ENCODE results near the gene DUSP10. TPM values are rescaled to one million over a fixed set of nuclear protein-coding genes. Genes with fewer than 3 reads are reported as not detected.

DUSP10 gene
- total RNA-seq, 3 donors from 2014 or later = 1.9 to 27.2 (median 4.3) TPM

DNA sequence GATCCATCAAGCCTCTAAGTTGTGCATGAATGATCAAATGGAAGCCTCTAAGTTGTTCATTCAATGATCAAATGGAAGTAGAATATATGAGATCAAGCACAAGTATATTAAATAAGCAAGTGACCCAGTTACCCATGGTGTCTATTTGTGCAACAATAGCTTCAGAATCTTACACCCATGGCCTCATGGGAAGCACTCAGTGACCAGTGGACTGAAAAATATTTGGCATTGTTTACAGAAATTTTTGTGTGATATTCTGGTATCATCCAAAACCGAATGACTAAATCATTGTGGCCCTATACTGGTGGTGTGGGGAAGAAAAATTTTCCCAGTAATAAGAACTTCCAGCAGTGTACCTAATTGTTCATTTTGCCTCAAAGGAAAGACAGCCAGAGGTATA lies 46.6 kb downstream of the DUSP10 start:
- no peaks in the 10 kb centered on the region for H3K4me1 ChIP-seq (ENCODE audit: low read depth)
- H3K36me3 ChIP-seq (ENCODE audit: low read depth) = no peaks in the 10 kb centered on the region
- intact Hi-C loops (cut with DNase I, micrococcal nuclease) = no loop called here
- no peak overlapping the region for H3K4me3 ChIP-seq
- H3K9me3 ChIP-seq = no peaks in the 10 kb centered on the region
- no peak for ATAC-seq
- TF ChIP-seq, protein P1, sequence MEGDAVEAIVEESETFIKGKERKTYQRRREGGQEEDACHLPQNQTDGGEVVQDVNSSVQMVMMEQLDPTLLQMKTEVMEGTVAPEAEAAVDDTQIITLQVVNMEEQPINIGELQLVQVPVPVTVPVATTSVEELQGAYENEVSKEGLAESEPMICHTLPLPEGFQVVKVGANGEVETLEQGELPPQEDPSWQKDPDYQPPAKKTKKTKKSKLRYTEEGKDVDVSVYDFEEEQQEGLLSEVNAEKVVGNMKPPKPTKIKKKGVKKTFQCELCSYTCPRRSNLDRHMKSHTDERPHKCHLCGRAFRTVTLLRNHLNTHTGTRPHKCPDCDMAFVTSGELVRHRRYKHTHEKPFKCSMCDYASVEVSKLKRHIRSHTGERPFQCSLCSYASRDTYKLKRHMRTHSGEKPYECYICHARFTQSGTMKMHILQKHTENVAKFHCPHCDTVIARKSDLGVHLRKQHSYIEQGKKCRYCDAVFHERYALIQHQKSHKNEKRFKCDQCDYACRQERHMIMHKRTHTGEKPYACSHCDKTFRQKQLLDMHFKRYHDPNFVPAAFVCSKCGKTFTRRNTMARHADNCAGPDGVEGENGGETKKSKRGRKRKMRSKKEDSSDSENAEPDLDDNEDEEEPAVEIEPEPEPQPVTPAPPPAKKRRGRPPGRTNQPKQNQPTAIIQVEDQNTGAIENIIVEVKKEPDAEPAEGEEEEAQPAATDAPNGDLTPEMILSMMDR (IDR thresholded peaks at IDR 0.05) = no peak
- DNase-seq = no peak

DNA sequence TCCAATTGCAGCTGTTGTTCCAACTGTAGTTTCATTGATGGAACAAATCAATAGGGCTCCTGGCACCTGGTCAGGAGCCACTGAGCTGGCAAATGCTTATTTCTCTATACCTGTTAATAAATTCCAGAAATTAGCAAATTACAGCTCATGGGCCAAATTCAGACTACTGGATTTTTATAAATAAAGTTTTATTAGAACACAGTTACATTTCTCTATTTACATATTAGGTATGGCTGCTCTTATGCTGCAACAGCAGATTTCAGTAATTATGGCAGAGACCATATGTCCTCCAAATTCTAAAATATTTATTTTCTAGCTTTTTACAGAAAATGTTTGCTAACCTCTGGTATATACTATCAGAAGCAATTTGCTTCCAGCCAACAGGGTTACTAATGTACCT lies 47.8 kb downstream of the DUSP10 start:
- intact Hi-C loops (cut with DNase I, micrococcal nuclease) = no loop called here
- TF ChIP-seq, protein P1 (IDR thresholded peaks at IDR 0.05) = no peak
- H3K9me3 ChIP-seq = no peaks in the 10 kb centered on the region
- ATAC-seq = no peak
- no peaks in the 10 kb centered on the region for H3K36me3 ChIP-seq (ENCODE audit: low read depth)
- no peaks in the 10 kb centered on the region for H3K4me1 ChIP-seq (ENCODE audit: low read depth)
- H3K4me3 ChIP-seq = no peak overlapping the region
- DNase-seq = no peak

DNA sequence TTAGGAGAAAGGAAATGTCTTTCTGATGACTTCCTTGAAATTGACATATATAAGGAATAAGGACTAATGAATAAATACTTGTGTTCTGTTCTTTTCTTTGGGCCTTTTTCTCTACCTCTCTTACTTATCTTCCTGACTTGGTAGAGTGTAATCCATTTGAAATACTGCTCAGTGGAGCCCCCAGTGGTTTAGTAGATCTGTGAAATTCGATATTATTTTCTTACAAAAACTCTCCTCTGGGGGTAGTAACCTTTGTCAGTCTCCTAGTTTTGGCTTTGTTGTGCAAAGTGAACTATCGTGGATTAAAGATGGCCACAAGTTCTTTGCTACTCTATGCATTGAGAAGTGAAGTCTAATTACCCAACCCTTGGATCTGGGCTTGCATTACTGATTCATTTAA lies 48.8 kb downstream of the DUSP10 start:
- Histone ChIP-seq H3K36me3 (ENCODE audit: low read depth) (no peaks in the 10 kb centered on the region), H3K4me3 (no peak overlapping the region), H3K9me3 (no peaks in the 10 kb centered on the region), H3K4me1 (ENCODE audit: low read depth) (no peaks in the 10 kb centered on the region)
- DNase-seq (no peak), ATAC-seq (no peak)
- intact Hi-C loops (cut with DNase I, micrococcal nuclease) = no loop called here
- TF ChIP-seq, protein P1 (IDR thresholded peaks at IDR 0.05) = no peak

DNA sequence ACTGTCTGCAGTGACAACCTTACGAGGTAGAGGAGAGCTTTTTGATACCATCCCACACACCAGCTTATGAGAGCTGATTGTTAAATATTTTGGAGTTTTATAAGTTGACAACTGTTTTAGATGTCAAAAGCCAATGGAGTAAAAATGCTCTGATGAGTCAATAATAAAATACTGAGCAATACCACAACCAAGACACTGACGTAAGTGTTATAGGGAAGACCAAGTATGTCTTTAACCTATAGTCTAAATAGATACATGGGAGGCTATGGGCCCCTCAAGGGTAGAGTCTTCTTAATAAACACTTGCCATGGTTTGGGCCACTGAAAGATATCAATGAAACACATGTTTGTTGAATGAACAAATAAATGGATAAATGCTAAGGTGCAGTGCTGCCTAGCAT lies 49.2 kb downstream of the DUSP10 start:
- intact Hi-C loops (cut with DNase I, micrococcal nuclease) = no loop called here
- DNase-seq (no peak), ATAC-seq (no peak)
- Histone ChIP-seq H3K9me3 (no peaks in the 10 kb centered on the region), H3K4me3 (no peak overlapping the region), H3K4me1 (ENCODE audit: low read depth) (no peaks in the 10 kb centered on the region), H3K36me3 (ENCODE audit: low read depth) (no peaks in the 10 kb centered on the region)
- TF ChIP-seq, protein P1 (IDR thresholded peaks at IDR 0.05) = no peak

DNA sequence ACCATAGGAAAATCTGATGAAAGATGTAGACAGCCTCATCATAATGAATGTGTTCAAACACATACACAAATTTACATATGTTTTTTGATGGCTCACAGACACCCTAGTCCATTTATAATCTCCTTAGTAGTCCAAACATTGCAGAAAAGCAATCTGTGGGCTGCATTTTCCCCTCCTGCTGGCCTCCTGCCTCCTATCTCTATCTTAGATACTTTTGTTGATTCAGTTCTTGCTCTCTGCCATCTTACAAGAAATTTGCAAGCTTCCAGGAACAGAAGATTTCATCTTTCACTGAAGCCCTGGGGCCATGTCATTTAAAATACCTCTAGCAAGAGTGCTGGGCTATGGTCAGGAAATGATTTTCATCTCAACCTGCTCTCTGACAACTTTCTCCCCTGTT lies 50.6 kb downstream of the DUSP10 start:
- TF ChIP-seq, protein P1 (IDR thresholded peaks at IDR 0.05) = no peak
- ATAC-seq (no peak), DNase-seq (no peak)
- no peak overlapping the region for H3K4me3 ChIP-seq
- no peaks in the 10 kb centered on the region for H3K4me1 ChIP-seq (ENCODE audit: low read depth)
- H3K36me3 ChIP-seq (ENCODE audit: low read depth) = no peaks in the 10 kb centered on the region
- no peaks in the 10 kb centered on the region for H3K9me3 ChIP-seq
- intact Hi-C loops (cut with DNase I, micrococcal nuclease) = no loop called here

DNA sequence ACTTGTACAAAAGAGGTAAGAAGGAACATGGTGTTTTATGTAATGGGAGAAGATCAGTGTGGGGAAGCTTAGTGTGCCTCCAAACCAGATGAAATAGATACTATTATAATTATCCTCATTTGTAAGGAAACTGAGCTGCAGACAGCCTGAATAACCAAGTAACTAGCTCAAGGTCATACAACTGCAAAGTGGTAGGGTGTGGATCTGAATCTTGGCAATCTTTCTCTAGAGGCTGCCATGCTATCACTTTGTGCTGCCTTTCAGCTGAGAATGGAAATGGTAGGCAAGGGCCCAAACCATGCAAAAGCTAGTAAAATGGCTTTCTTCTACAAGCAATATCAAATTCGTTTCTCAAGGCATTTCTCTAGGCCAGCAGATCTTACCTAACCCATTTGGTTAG lies 51.0 kb downstream of the DUSP10 start:
- Histone ChIP-seq H3K9me3 (no peaks in the 10 kb centered on the region), H3K4me1 (ENCODE audit: low read depth) (no peaks in the 10 kb centered on the region), H3K36me3 (ENCODE audit: low read depth) (no peaks in the 10 kb centered on the region), H3K4me3 (no peak overlapping the region)
- TF ChIP-seq, protein P1 (IDR thresholded peaks at IDR 0.05) = no peak
- ATAC-seq (no peak), DNase-seq (no peak)
- intact Hi-C loops (cut with DNase I, micrococcal nuclease) = no loop called here

Data from mucosa of descending colon (tissue), 3 donors.